B cell (primary cell): ENCODE measurements around the gene HOXA1.

ENCODE experiments used
- EZH2 ChIP-seq: IDR thresholded peaks from 2 replicates; pipeline ENCODE4 v1.6.1; 2012; ENCODE audit warnings: borderline replicate concordance, low read depth, mild to moderate bottlenecking, moderate library complexity, low read length; ENCODE audit not compliant: insufficient read depth, poor library complexity, severe bottlenecking
- TF ChIP-seq, protein P1 (sequence below): fragments of 200-600 bp; IDR thresholded peaks from one replicate; pipeline ENCODE4 v1.8.0; 2022; ENCODE audit warnings: antibody characterized with exemption, mild to moderate bottlenecking

GRCh38 chr7:27073076-27073475 lies 22.7 kb downstream of the HOXA1 start:
- TF ChIP-seq, protein P1, sequence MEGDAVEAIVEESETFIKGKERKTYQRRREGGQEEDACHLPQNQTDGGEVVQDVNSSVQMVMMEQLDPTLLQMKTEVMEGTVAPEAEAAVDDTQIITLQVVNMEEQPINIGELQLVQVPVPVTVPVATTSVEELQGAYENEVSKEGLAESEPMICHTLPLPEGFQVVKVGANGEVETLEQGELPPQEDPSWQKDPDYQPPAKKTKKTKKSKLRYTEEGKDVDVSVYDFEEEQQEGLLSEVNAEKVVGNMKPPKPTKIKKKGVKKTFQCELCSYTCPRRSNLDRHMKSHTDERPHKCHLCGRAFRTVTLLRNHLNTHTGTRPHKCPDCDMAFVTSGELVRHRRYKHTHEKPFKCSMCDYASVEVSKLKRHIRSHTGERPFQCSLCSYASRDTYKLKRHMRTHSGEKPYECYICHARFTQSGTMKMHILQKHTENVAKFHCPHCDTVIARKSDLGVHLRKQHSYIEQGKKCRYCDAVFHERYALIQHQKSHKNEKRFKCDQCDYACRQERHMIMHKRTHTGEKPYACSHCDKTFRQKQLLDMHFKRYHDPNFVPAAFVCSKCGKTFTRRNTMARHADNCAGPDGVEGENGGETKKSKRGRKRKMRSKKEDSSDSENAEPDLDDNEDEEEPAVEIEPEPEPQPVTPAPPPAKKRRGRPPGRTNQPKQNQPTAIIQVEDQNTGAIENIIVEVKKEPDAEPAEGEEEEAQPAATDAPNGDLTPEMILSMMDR: no peak
- TF ChIP-seq EZH2: no peak
